ENCODE results near the gene TGFB1. TPM values are rescaled to one million over a fixed set of nuclear protein-coding genes. Genes with fewer than 3 reads are reported as not detected.

TGFB1 gene
- polyA plus RNA-seq, 1 donor (not counting 4 experiments of a cell fraction or from before 2014, with no cell fraction given) = 5.8 TPM

GRCh38 chr19:41299046-41299754 is 54.5 kb downstream of the TGFB1 start:
- no peaks in the 10 kb centered on the region for H3K9me3 ChIP-seq (ENCODE audit: control insufficient read depth, low read depth, low read length)
- H3K4me1 ChIP-seq (ENCODE audit: control insufficient read depth, extremely low read depth, insufficient read depth, low read length) = peaks cover 11% of the 10 kb centered on the region
- no peak overlapping the region for H3K4me2 ChIP-seq (ENCODE audit: control insufficient read depth, extremely low read depth, insufficient read depth, low read depth, low read length)
- no peak for FAIRE-seq
- TF ChIP-seq EZH2 (IDR thresholded peaks at IDR 0.05; ENCODE audit: low read length) = no peak
- TF ChIP-seq CTCF (optimal IDR thresholded peaks at IDR 0.05 in 1 of 3, IDR thresholded peaks at IDR 0.05 in 1 of 3, conservative IDR thresholded peaks at IDR 0.05 in 1 of 3; ENCODE audit: extremely low read depth in 1 of 3, insufficient read depth in 2 of 3, low read length in 3 of 3) = no peak
- peaks cover 68 to 72% of the 10 kb centered on the region in 2 experiments for H3K36me3 ChIP-seq (ENCODE audit: control insufficient read depth in 2 of 2, extremely low read depth in 1 of 2, insufficient read depth in 2 of 2, low read length in 2 of 2)
- H2AFZ ChIP-seq (ENCODE audit: control insufficient read depth, low read length) = no peak overlapping the region
- no peak for DNase-seq (ENCODE audit: low read depth, low spot score)
- no peak overlapping the region for H3K4me3 ChIP-seq (ENCODE audit: control insufficient read depth in 2 of 3, extremely low read depth in 1 of 3, insufficient read depth in 2 of 3, low read depth in 1 of 3, low read length in 3 of 3)
- no peaks in the 10 kb centered on the region for H3K9me1 ChIP-seq (ENCODE audit: control insufficient read depth, extremely low read depth, insufficient read depth, low read length)
- H3K9ac ChIP-seq (ENCODE audit: control insufficient read depth, extremely low read depth, insufficient read depth, low read length) = no peak overlapping the region
- H3K27me3 ChIP-seq (ENCODE audit: control insufficient read depth, extremely low read depth, insufficient read depth, low read length) = no peaks in the 10 kb centered on the region
- dilution Hi-C loops (cut with MboI; ENCODE audit: extremely low pct_ligation_motif_present, low sequenced_read_pairs) = no loop called here
- peaks cover 13% of the 10 kb centered on the region for H4K20me1 ChIP-seq (ENCODE audit: control insufficient read depth, extremely low read depth, insufficient read depth, low read length)
- no peak overlapping the region for H3K27ac ChIP-seq (ENCODE audit: control insufficient read depth, insufficient read depth, low read length)
- peaks cover 2% of the 10 kb centered on the region for H3K79me2 ChIP-seq (ENCODE audit: control insufficient read depth, insufficient read depth, low read length)

GRCh38 chr19:41298348-41298964 is 55.3 kb downstream of the TGFB1 start:
- no peak overlapping the region for H3K4me2 ChIP-seq (ENCODE audit: control insufficient read depth, extremely low read depth, insufficient read depth, low read depth, low read length)
- DNase-seq (ENCODE audit: low read depth, low spot score) = no peak
- H3K4me3 ChIP-seq (ENCODE audit: control insufficient read depth in 2 of 3, extremely low read depth in 1 of 3, insufficient read depth in 2 of 3, low read depth in 1 of 3, low read length in 3 of 3) = no peak overlapping the region
- dilution Hi-C loops (cut with MboI; ENCODE audit: extremely low pct_ligation_motif_present, low sequenced_read_pairs) = no loop called here
- H3K27me3 ChIP-seq (ENCODE audit: control insufficient read depth, extremely low read depth, insufficient read depth, low read length) = no peaks in the 10 kb centered on the region
- no peak overlapping the region for H3K27ac ChIP-seq (ENCODE audit: control insufficient read depth, insufficient read depth, low read length)
- no peaks in the 10 kb centered on the region for H3K9me1 ChIP-seq (ENCODE audit: control insufficient read depth, extremely low read depth, insufficient read depth, low read length)
- H3K36me3 ChIP-seq (ENCODE audit: control insufficient read depth in 2 of 2, extremely low read depth in 1 of 2, insufficient read depth in 2 of 2, low read length in 2 of 2) = peaks cover 65 to 68% of the 10 kb centered on the region in 2 experiments
- peaks cover 2% of the 10 kb centered on the region for H3K79me2 ChIP-seq (ENCODE audit: control insufficient read depth, insufficient read depth, low read length)
- peaks cover 13% of the 10 kb centered on the region for H4K20me1 ChIP-seq (ENCODE audit: control insufficient read depth, extremely low read depth, insufficient read depth, low read length)
- no peak for FAIRE-seq
- H2AFZ ChIP-seq (ENCODE audit: control insufficient read depth, low read length) = no peak overlapping the region
- H3K4me1 ChIP-seq (ENCODE audit: control insufficient read depth, extremely low read depth, insufficient read depth, low read length) = peaks cover 11% of the 10 kb centered on the region
- TF ChIP-seq CTCF (optimal IDR thresholded peaks at IDR 0.05 in 1 of 3, IDR thresholded peaks at IDR 0.05 in 1 of 3, conservative IDR thresholded peaks at IDR 0.05 in 1 of 3; ENCODE audit: extremely low read depth in 1 of 3, insufficient read depth in 2 of 3, low read length in 3 of 3) (no peak), EZH2 (IDR thresholded peaks at IDR 0.05; ENCODE audit: low read length) (no peak)
- no peak overlapping the region for H3K9ac ChIP-seq (ENCODE audit: control insufficient read depth, extremely low read depth, insufficient read depth, low read length)
- H3K9me3 ChIP-seq (ENCODE audit: control insufficient read depth, low read depth, low read length) = no peaks in the 10 kb centered on the region
